Fibroblast of skin of back (primary cell): Measurements from ENCODE around the gene TAS2R60.
"Not testable (repeated sequence)": the region's sequence is repeated elsewhere in the genome, so short reads cannot be mapped to it uniquely, and the experiment has no call there.

Source experiments
- DNase-seq: peaks from one replicate; pipeline ENCODE4 v3.0.0-alpha.2; 2013

Gene TAS2R60

DNA sequence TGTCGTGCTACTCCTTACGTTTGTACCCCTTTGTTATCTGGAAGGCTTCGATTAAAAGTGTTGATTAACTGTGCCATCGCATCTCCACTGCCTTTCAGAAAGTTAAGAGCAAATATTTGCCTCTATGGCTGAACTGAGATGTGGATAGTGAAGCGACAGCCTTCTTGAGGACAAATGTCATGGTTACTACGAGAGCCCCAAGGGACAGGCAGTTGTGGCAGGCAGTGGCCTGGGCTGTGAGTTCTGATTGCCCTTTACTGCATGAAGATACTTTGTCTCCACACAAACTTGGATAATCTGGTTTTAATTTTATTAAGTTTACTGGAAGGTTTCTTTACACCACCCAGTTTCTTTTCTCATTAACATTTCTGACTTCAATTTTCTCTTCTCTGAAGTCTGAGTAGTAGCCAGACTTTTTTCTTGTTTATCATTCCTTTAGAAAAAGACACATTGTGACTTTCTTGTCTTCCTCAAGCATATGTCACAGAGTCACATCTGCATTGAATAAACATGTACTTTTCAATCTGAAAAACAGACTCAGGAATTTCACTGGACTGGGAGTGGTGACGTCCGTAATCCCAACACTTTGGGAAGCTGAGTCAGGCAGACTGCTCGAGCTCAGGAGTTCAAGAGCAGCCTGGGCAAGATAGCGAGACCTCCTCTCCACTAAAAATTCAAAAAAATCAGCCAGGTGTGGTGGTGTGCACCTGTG is 36.0 kb downstream of the TAS2R60 start:
- peak; percentile 42 for DNase-seq

DNA sequence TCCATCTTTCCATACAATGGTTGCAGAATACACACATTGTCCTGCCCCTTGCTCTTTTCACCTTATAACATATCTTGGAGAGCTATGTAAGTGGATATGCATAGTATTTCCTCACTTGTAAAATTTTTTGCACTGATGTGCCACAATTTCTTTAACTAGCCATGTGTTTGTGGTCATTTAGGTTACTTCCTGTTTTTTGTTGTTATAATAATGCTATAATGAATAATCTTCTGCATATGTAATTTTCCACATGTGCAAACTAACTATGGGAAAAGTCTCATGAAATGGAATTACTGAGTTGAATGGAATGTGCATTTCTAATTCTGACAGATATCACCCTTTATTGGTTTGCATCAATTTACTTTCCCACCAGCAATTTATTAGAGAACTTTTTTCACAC is 37.2 kb downstream of the TAS2R60 start:
- no peak for DNase-seq

DNA sequence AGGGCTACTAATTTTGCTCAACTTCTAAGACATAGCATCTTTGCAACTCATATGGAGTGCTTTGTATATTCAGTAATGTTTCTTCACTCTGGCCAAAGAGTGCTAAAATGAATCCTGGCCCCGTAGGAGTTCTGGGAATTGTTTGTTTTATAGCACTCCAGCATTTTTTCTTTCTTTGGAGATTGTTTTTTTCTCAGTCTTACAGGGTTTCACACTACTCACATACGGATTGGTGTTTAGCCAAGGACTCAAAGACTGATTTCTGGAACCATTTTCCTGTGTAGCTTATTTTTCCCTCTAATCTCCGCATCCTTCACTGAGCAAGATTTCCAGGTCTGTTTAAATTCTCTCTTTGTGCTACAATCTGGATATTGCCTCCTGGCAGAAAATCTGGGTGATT is 40.9 kb downstream of the TAS2R60 start:
- peak; percentile 45 for DNase-seq

DNA sequence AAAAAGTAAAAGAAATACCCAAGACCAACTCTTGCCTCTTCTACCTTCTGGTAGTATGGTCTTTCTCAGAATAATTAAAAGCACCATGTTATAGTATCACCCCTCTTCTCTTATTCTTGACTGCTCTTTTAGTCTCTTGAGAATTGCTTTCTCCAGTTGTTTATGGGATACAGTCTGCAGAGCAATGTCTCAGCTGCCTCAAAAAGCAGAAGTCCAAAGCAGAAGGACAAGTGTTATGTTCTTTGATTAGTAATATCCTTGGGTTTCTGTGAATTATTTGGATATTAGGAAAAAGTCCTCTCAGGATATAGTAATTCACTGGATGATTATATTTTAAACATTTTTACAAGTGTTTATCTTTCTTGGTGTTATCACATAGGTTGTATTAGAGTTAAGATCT is 41.8 kb downstream of the TAS2R60 start:
- DNase-seq: no peak

DNA sequence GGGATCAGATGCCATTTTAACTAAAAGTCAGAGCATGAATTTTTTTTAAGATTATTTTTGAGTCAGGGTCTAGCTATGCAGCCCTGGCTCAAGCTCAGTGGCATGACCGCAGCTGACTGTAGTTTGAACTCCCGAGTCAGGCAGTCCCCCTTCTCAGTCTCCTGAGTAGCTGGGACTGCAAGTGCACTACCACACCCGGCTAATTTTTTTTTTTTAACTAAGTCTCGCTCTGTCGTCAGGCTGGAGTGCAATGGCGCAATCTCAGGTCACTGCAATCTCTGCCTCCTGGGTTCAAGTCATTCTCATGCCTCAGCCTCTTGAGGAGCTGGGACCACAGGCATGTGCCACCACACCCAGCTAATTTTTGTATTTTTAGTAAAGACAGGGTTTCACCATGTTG is 42.2 kb downstream of the TAS2R60 start:
- DNase-seq: peak; percentile 55

DNA sequence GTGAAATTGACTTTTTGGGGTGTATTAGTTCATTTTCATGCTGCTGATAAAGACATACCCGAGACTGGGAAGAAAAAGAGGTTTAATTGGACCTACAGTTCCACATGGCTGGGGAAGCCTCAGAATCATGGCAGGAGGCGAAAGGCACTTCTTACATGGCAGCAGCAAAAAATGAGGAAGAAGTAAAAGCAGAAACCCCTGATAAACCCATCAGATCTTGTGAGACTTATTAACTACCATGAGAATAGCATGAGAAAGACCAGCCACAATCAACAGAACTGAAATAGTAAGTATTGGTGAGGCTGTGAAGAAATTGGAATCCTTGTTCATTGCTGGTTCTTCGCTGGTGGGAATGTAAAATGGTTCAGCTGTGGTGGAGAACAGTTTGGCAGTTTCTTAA is 43.0 kb downstream of the TAS2R60 start:
- DNase-seq: not testable (repeated sequence)

DNA sequence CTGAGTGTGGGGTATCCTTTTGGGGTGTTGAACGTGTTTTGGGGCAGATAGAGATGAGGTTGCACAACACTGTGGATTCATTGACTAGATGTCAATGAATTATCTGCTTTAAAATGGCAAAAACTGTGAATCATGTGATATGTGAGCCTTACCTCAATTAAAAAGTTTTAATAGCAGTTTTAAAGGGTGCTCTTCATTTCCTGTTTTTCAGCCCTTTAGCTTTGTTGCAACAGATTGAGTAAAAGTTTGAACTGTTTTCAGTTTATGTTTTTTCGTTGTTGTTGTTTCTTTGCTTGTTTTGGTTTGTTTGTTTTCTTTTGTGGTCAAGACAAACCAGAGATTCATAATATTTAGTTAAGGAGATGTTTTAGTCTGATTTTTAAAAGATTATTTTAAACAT is 43.8 kb downstream of the TAS2R60 start:
- DNase-seq: no peak

DNA sequence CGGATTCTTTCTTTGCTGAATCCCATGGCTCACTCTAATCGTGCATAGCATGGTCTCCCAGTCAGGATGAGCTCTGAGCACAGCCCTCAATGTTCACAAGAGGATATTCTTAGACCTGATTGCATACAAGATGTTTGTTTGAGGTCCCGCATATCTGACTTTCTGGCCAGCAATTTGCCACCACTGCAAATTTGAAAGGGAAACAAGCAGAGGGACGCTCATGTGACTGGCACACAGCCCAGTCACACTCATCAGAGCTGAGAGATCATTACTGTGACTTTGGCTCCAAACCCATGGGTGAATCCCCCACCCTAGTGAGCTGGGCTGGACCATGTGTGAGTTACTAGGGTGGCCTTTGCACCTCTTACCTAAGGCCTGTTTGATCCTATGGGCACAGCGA is 44.3 kb downstream of the TAS2R60 start:
- peak; percentile 56 for DNase-seq

DNA sequence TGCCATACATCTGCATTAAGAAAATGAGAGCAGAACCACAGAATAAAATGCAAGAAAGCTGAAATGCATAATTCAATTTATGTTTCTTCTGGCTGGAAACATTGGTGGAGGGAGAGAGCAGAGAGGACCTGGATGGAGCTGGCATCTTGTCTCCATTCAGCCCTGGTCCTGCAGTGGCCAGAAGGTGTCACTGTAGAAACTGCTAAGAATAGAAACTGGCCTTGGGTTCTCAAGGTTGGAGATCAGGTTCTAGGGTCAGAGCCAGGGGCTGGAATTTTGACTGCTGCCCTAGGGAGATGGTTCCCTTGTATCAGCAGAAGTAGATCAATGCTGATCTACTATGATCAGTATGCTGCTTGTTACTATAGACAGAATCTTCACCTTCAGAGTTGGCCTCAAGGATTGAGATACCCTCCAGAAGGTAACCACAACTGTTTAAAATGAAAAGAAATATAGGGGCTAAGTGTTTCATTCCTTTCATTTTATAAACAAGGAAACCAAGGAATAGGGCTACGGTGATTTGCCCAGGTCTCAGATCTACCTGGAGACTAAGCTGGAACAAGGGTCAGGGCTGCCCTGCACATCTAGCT is 47.6 kb downstream of the TAS2R60 start:
- DNase-seq: no peak

DNA sequence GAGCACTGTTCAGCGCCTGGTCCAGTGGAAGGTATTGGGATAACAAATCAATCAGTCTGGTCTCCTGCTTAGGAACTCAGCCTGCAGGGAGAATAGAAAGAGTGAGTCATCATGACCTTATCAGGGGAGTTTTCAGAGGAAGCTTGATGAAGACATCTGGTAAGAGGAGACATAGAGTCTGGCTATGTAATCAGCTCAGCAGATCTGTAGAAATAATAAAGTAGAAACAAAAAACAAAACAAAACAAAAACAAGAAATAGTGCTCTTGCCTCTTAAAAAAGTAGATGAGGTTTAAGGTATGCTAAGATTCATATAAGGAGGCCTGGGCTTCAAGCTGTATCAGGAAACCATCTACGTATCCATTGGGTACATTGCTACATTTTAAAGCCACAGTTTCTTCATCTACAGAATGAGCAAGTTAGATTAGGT is 48.8 kb downstream of the TAS2R60 start:
- peak; percentile 69 for DNase-seq

DNA sequence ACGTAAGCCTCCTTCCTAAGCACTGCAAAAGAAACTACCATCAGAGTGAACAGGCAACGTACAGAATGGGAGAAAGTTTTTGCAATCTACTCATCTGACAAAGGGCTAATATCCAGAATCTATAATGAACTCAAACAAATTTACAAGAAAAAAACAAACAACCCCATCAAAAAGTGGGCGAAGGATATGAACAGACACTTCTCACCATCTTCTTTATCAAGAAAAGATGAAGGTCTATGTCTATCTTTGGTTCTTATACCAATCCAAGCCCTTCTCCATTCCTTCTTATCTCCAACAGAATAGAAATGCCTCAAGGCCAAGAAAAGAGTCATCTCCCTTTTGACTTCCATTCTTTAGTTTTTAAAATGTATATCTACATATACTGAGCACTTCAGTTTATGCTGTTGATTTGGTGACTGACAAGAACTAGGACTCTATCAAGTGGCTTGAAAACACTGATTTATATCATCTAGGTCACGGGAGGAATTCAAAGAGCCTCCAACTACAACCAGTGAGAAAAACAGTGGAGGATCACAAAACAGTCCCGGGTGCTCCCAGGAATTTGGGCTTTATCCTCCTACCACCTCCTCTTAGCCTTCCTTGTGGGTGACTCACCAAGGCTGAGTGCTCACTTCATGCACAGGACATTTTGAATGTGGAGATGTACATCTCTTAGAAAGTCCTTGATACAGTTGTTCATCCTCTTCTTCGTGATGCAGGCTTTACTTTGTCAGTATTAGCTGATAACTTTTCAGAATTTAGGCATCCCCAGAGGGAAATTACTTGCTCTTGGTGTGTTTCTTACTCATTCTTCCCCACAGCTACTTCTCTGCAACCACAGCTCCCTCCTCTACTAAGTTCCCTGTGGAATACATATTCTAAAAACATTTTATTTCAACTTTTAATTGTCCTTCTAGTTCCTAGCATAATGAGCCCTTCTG is 49.8 kb downstream of the TAS2R60 start:
- DNase-seq: peak; percentile 70

DNA sequence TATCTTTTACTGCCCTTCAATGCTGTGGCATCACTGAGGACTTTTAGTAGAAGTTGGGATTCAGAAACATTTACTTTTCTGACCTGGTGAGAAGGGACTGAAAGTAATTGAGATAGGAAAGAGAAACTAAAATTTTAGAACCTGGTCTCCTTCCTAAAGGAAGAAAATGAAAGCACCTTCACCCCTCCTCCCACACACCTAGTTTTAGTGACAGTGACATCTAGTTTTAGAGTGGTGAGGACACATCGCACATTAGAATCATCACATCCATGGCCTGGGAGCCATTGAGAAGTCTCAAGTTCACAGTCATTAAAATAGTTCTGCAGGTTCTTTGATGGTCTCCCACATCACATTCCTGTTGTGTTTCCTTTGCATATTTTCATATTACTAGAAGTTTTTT is 50.5 kb downstream of the TAS2R60 start:
- DNase-seq: no peak
